ENCODE data around the gene WRNIP1.

WRNIP1 gene

GRCh38 chr6:2740581-2740980 is 24.6 kb upstream of the WRNIP1 start:
- Histone ChIP-seq H3K4me1 (ENCODE audit: control insufficient read depth in 1 of 2, insufficient read depth in 2 of 2, low read length in 2 of 2) (peaks cover 5 to 9% of the 10 kb centered on the region in 2 donors), H3K27ac (ENCODE audit: low read depth, low read length) (no peak overlapping the region), H3K27me3 (ENCODE audit: control insufficient read depth in 1 of 2, insufficient read depth in 2 of 2, low read length in 2 of 2) (no peaks in the 10 kb centered on the region), H3K36me3 (ENCODE audit: control insufficient read depth in 1 of 2, insufficient read depth in 2 of 2, low read length in 2 of 2) (no peaks in the 10 kb centered on the region), H3K9ac (ENCODE audit: low read depth in 1 of 2, low read length in 2 of 2) (no peak overlapping the region), H3K9me3 (ENCODE audit: control insufficient read depth in 1 of 2, low read length in 2 of 2) (no peaks in the 10 kb centered on the region), H3K4me3 (ENCODE audit: low read depth in 1 of 2, low read length in 2 of 2) (no peak overlapping the region)

DNA sequence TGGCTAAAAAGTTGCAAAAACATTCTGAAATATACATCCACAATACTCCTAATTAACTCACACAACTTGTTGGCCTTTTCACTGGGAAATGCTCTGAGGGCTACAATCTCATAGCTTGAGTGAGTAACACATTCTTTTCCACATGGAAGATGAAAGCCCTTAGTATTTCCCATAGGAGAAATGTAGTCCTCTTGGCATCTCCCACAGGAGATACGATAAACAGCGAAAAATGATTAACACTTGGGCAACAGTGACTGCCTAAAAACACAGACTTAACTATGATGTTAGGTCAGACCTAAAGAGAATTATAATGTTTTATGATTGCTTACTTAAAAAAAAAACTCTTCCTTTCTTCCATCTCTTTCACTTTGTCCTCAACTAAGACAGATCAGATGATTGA is 23.4 kb upstream of the WRNIP1 start:
- Histone ChIP-seq H3K4me1 (ENCODE audit: control insufficient read depth in 1 of 2, insufficient read depth in 2 of 2, low read length in 2 of 2) (peaks cover 5 to 9% of the 10 kb centered on the region in 2 donors), H3K36me3 (ENCODE audit: control insufficient read depth in 1 of 2, insufficient read depth in 2 of 2, low read length in 2 of 2) (no peaks in the 10 kb centered on the region), H3K27me3 (ENCODE audit: control insufficient read depth in 1 of 2, insufficient read depth in 2 of 2, low read length in 2 of 2) (no peaks in the 10 kb centered on the region), H3K27ac (ENCODE audit: low read depth, low read length) (no peak overlapping the region), H3K4me3 (ENCODE audit: low read depth in 1 of 2, low read length in 2 of 2) (no peak overlapping the region), H3K9me3 (ENCODE audit: control insufficient read depth in 1 of 2, low read length in 2 of 2) (no peaks in the 10 kb centered on the region), H3K9ac (ENCODE audit: low read depth in 1 of 2, low read length in 2 of 2) (no peak overlapping the region)

DNA sequence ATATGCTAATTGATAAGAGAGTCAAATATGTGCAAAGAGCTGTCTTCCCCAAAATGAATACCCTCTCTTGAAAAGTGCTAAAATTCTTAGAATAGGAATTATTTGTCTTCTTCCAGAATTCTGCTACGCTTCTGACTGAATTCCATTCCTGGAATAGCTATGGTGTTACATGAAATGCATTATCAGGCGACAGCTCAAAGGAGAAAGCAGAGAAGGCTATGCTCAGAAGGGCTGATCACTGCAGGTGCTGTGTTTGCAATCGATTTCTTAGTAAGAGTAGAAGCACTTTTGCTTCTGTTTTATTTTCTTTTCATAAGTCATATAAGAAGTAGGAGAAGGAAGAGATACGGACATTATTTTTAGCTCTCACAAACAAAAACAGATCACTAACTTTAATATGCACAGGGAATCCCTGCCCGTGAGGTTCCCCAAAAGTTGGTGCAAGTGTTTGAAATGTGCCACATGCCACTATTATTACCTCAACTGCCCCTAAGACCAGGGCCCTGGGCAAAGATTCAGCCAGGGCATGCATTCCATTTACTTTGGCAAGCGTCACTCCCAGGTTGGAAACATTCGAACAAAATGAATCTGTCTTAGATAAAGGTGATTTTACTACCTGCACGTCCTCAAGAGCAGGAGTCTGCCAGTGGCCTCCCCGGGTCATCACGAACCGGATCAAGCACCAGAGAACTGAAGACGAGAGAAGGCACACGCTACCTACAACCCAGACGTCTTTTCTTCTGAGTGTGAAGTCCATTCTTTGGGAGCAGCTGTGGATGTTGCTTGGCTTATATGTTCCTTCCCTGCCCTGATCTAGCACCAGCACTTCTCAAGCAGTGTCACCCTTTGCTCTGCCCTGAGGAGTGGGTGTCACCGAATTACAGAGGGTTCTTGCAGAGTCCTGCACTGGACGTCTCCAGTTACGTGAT is 21.6 kb upstream of the WRNIP1 start:
- H3K27ac ChIP-seq (ENCODE audit: low read depth, low read length), result no peak overlapping the region
- H3K4me3 ChIP-seq (ENCODE audit: low read depth in 1 of 2, low read length in 2 of 2), result peak overlapping the region; percentile 5 to 25
- H3K4me1 ChIP-seq (ENCODE audit: control insufficient read depth in 1 of 2, insufficient read depth in 2 of 2, low read length in 2 of 2), result peaks cover 5 to 9% of the 10 kb centered on the region in 2 donors
- no peaks in the 10 kb centered on the region for H3K36me3 ChIP-seq (ENCODE audit: control insufficient read depth in 1 of 2, insufficient read depth in 2 of 2, low read length in 2 of 2)
- H3K27me3 ChIP-seq (ENCODE audit: control insufficient read depth in 1 of 2, insufficient read depth in 2 of 2, low read length in 2 of 2), result no peaks in the 10 kb centered on the region
- H3K9me3 ChIP-seq (ENCODE audit: control insufficient read depth in 1 of 2, low read length in 2 of 2), result no peaks in the 10 kb centered on the region
- H3K9ac ChIP-seq (ENCODE audit: low read depth in 1 of 2, low read length in 2 of 2), result no peak overlapping the region

- Histone ChIP-seq H3K4me1 (ENCODE audit: control insufficient read depth in 1 of 2, insufficient read depth in 2 of 2, low read length in 2 of 2) (peaks cover 5 to 9% of the 10 kb centered on the region in 2 donors), H3K27me3 (ENCODE audit: control insufficient read depth in 1 of 2, insufficient read depth in 2 of 2, low read length in 2 of 2) (no peaks in the 10 kb centered on the region), H3K9ac (ENCODE audit: low read depth in 1 of 2, low read length in 2 of 2) (no peak overlapping the region), H3K4me3 (ENCODE audit: low read depth in 1 of 2, low read length in 2 of 2) (peak overlapping the region; percentile 5 to 25), H3K9me3 (ENCODE audit: control insufficient read depth in 1 of 2, low read length in 2 of 2) (no peaks in the 10 kb centered on the region), H3K27ac (ENCODE audit: low read depth, low read length) (no peak overlapping the region), H3K36me3 (ENCODE audit: control insufficient read depth in 1 of 2, insufficient read depth in 2 of 2, low read length in 2 of 2) (no peaks in the 10 kb centered on the region)
Measured at GRCh38 chr6:2744209-2744771, 20.9 kb upstream of the WRNIP1 start.

DNA sequence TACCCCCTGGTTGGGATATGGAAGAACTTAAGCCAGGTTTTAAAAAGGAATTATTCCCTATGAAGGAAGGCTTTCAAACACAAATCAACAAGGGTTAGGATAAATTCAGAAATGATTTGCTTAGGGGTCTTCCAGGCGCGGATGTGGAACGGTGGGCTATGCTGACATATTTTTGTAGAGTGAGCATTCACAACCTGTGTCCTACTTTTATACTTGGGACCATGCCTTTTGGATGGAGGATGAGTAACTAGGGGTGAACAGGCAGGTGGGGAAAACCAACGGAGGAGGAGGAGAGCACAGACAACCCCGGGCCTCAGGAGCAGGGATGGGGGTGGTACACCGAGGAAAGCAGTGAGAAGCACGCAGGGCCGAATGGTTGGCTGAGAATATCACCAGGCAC is 20.4 kb upstream of the WRNIP1 start:
- Histone ChIP-seq H3K9ac (ENCODE audit: low read depth in 1 of 2, low read length in 2 of 2) (no peak overlapping the region), H3K36me3 (ENCODE audit: control insufficient read depth in 1 of 2, insufficient read depth in 2 of 2, low read length in 2 of 2) (no peaks in the 10 kb centered on the region), H3K27me3 (ENCODE audit: control insufficient read depth in 1 of 2, insufficient read depth in 2 of 2, low read length in 2 of 2) (no peaks in the 10 kb centered on the region), H3K4me3 (ENCODE audit: low read depth in 1 of 2, low read length in 2 of 2) (no peak overlapping the region), H3K9me3 (ENCODE audit: control insufficient read depth in 1 of 2, low read length in 2 of 2) (no peaks in the 10 kb centered on the region), H3K27ac (ENCODE audit: low read depth, low read length) (no peak overlapping the region), H3K4me1 (ENCODE audit: control insufficient read depth in 1 of 2, insufficient read depth in 2 of 2, low read length in 2 of 2) (peaks cover 5 to 9% of the 10 kb centered on the region in 2 donors)

DNA sequence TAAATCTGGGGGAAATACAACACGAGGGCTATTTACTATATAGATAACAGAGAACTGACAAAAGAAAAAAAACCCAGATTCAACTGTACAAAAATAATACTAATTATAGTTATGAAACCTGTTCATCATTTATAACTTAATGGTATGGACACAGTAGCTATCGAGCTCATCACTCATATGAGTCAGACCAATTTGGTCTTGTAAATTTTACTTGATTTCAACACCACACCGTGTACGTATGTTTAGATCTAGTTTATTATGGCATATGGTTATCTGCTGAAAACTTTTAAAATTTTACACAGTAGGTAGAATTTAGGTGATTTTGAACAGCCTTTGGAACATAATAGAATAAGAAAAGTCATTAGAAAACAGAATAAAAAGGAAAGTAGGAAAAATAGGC is 19.9 kb upstream of the WRNIP1 start:
- no peak overlapping the region for H3K9ac ChIP-seq (ENCODE audit: low read depth in 1 of 2, low read length in 2 of 2)
- H3K36me3 ChIP-seq (ENCODE audit: control insufficient read depth in 1 of 2, insufficient read depth in 2 of 2, low read length in 2 of 2), result no peaks in the 10 kb centered on the region
- H3K27me3 ChIP-seq (ENCODE audit: control insufficient read depth in 1 of 2, insufficient read depth in 2 of 2, low read length in 2 of 2), result no peaks in the 10 kb centered on the region
- peaks cover 5 to 9% of the 10 kb centered on the region in 2 donors for H3K4me1 ChIP-seq (ENCODE audit: control insufficient read depth in 1 of 2, insufficient read depth in 2 of 2, low read length in 2 of 2)
- H3K4me3 ChIP-seq (ENCODE audit: low read depth in 1 of 2, low read length in 2 of 2), result no peak overlapping the region
- H3K9me3 ChIP-seq (ENCODE audit: control insufficient read depth in 1 of 2, low read length in 2 of 2), result no peaks in the 10 kb centered on the region
- H3K27ac ChIP-seq (ENCODE audit: low read depth, low read length), result no peak overlapping the region

GRCh38 chr6:2746557-2747061 is 18.6 kb upstream of the WRNIP1 start:
- Histone ChIP-seq H3K9me3 (ENCODE audit: control insufficient read depth in 1 of 2, low read length in 2 of 2) (no peaks in the 10 kb centered on the region), H3K27me3 (ENCODE audit: control insufficient read depth in 1 of 2, insufficient read depth in 2 of 2, low read length in 2 of 2) (no peaks in the 10 kb centered on the region), H3K36me3 (ENCODE audit: control insufficient read depth in 1 of 2, insufficient read depth in 2 of 2, low read length in 2 of 2) (no peaks in the 10 kb centered on the region), H3K27ac (ENCODE audit: low read depth, low read length) (no peak overlapping the region), H3K4me1 (ENCODE audit: control insufficient read depth in 1 of 2, insufficient read depth in 2 of 2, low read length in 2 of 2) (peaks cover 5 to 9% of the 10 kb centered on the region in 2 donors), H3K4me3 (ENCODE audit: low read depth in 1 of 2, low read length in 2 of 2) (no peak overlapping the region), H3K9ac (ENCODE audit: low read depth in 1 of 2, low read length in 2 of 2) (no peak overlapping the region)

- Histone ChIP-seq H3K4me1 (ENCODE audit: control insufficient read depth in 1 of 2, insufficient read depth in 2 of 2, low read length in 2 of 2) (peaks cover 5 to 9% of the 10 kb centered on the region in 2 donors), H3K27me3 (ENCODE audit: control insufficient read depth in 1 of 2, insufficient read depth in 2 of 2, low read length in 2 of 2) (no peaks in the 10 kb centered on the region), H3K27ac (ENCODE audit: low read depth, low read length) (no peak overlapping the region), H3K9me3 (ENCODE audit: control insufficient read depth in 1 of 2, low read length in 2 of 2) (no peaks in the 10 kb centered on the region), H3K36me3 (ENCODE audit: control insufficient read depth in 1 of 2, insufficient read depth in 2 of 2, low read length in 2 of 2) (no peaks in the 10 kb centered on the region), H3K4me3 (ENCODE audit: low read depth in 1 of 2, low read length in 2 of 2) (no peak overlapping the region), H3K9ac (ENCODE audit: low read depth in 1 of 2, low read length in 2 of 2) (no peak overlapping the region)
Measured at GRCh38 chr6:2748183-2748582, 17.0 kb upstream of the WRNIP1 start.

DNA sequence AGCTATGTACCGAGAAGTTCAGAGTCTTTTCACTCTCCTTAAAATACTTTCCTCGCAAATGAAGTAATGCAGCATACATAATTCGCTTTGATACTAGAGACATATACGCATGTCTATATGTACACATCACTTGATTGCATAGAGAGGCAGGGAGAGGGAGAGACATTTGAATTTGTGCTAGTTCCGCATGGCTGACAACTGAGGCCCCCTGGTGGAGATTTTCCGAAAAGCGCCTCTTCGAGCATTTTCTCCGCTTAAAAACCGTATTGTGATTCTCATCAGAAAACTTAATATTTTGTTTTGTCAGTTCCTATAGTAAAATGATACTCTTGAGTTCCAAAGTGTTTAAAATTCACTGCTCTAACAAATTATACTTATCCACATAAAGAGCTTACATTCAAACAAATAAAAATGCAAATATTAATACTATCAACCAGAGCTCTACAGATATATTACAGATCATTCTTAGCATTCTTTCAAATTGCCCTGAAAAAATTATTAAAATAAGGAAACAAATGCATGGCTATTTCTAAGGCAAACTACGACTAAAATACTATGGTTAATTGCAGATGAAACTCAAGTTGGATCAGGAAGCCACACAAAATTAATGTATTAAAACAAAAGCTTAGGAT is 15.1 kb upstream of the WRNIP1 start:
- Histone ChIP-seq H3K27ac (ENCODE audit: low read depth, low read length) (no peak overlapping the region), H3K36me3 (ENCODE audit: control insufficient read depth in 1 of 2, insufficient read depth in 2 of 2, low read length in 2 of 2) (no peaks in the 10 kb centered on the region), H3K4me1 (ENCODE audit: control insufficient read depth in 1 of 2, insufficient read depth in 2 of 2, low read length in 2 of 2) (no peaks in the 10 kb centered on the region), H3K9me3 (ENCODE audit: control insufficient read depth in 1 of 2, low read length in 2 of 2) (no peaks in the 10 kb centered on the region), H3K4me3 (ENCODE audit: low read depth in 1 of 2, low read length in 2 of 2) (no peak overlapping the region), H3K27me3 (ENCODE audit: control insufficient read depth in 1 of 2, insufficient read depth in 2 of 2, low read length in 2 of 2) (no peaks in the 10 kb centered on the region), H3K9ac (ENCODE audit: low read depth in 1 of 2, low read length in 2 of 2) (no peak overlapping the region)

DNA sequence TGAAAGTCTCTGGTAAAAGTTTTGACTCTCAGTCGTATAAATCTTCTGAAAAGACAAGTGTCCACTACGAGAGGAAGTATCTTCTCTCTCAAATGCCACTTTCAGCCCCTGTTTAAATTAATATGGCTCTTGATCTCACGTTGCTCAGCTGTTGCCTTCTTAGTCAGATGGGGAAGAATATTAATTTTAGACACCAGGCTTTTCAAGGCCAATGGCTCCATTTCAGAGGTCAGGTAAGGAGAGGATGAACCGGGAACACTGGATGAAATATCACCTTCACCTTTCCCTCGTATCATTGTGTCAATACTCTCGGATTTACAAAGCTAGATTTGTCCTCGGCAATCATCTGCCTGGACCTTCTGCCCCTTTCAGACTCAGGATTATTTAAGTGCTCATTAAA is 14.4 kb upstream of the WRNIP1 start, which contains the start of gene MYLK4:
Gene MYLK4 (minus strand): TSS at position 91 of the 400 bp plus-strand sequence. CDS start 1,628 bp downstream, outside the sequence.
- Histone ChIP-seq H3K4me3 (ENCODE audit: low read depth in 1 of 2, low read length in 2 of 2) (no peak within 1 kb of the TSS), H3K27ac (ENCODE audit: low read depth, low read length) (no peak within 1 kb of the TSS), H3K9me3 (ENCODE audit: control insufficient read depth in 1 of 2, low read length in 2 of 2) (no peaks in the 10 kb centered on the region), H3K36me3 (ENCODE audit: control insufficient read depth in 1 of 2, insufficient read depth in 2 of 2, low read length in 2 of 2) (no peaks in the 10 kb centered on the region), H3K27me3 (ENCODE audit: control insufficient read depth in 1 of 2, insufficient read depth in 2 of 2, low read length in 2 of 2) (no peaks in the 10 kb centered on the region), H3K9ac (ENCODE audit: low read depth in 1 of 2, low read length in 2 of 2) (no peak within 1 kb of the TSS), H3K4me1 (ENCODE audit: control insufficient read depth in 1 of 2, insufficient read depth in 2 of 2, low read length in 2 of 2) (no peaks in the 10 kb centered on the region)
